Loucy (cell line): ENCODE results near the gene TJP1.

Experiments
- H2AFZ ChIP-seq: fragments of 200-600 bp; sonication (generic); 2 replicates; pipeline ENCODE4 v1.6.0; 2016; ENCODE audit warnings: antibody characterized with exemption, mild to moderate bottlenecking, low read length, moderate library complexity
- H3F3A ChIP-seq: fragments of 200-600 bp; 2 replicates; pipeline ENCODE4 v1.6.0; 2016; ENCODE audit warnings: antibody characterized with exemption, low read depth, mild to moderate bottlenecking
- H3K27me3 ChIP-seq: fragments of 200-600 bp; sonication (generic); 2 replicates; pipeline ENCODE4 v1.6.1; 2014; ENCODE audit warnings: low read length, mild to moderate bottlenecking; ENCODE audit not compliant: insufficient read depth, poor library complexity, severe bottlenecking
- H3K36me3 ChIP-seq: fragments of 200-600 bp; sonication (generic); 2 replicates; pipeline ENCODE4 v1.6.1; 2016; ENCODE audit warnings: low read length; ENCODE audit not compliant: insufficient read depth
- H3K4me1 ChIP-seq: fragments of 200-600 bp; sonication (generic); 2 replicates; pipeline ENCODE4 v1.5.1; 2014; ENCODE audit warnings: low read length, mild to moderate bottlenecking; ENCODE audit not compliant: insufficient read depth, poor library complexity, severe bottlenecking
- H3K4me2 ChIP-seq: fragments of 200-600 bp; sonication (generic); 2 replicates; pipeline ENCODE4 v1.6.0; 2014; ENCODE audit warnings: antibody characterized with exemption, low read length, low read depth, mild to moderate bottlenecking; ENCODE audit not compliant: poor library complexity, severe bottlenecking
- H3K4me3 ChIP-seq: fragments of 200-600 bp; sonication (generic); 2 replicates; pipeline ENCODE4 v1.5.1; 2014; ENCODE audit warnings: low read length, mild to moderate bottlenecking, mixed read lengths; ENCODE audit not compliant: poor library complexity, severe bottlenecking
- H3K79me2 ChIP-seq: fragments of 200-600 bp; sonication (generic); 2 replicates; pipeline ENCODE4 v1.6.1; 2014; ENCODE audit warnings: low read length; ENCODE audit not compliant: insufficient read depth
- H3K9ac ChIP-seq: fragments of 200-600 bp; sonication (generic); 2 replicates; pipeline ENCODE4 v1.6.0; 2014; ENCODE audit warnings: mild to moderate bottlenecking, low read depth, low read length, moderate library complexity; ENCODE audit not compliant: poor library complexity, severe bottlenecking
- H3K9me2 ChIP-seq: fragments of 200-600 bp; sonication (generic); replicated peaks from 2 replicates; pipeline ENCODE4 v1.6.1; 2016; ENCODE audit warnings: low read depth, low read length, mixed read lengths
- H3K9me3 ChIP-seq: fragments of 200-600 bp; sonication (generic); 2 replicates; pipeline ENCODE4 v1.6.1; 2014; ENCODE audit warnings: mild to moderate bottlenecking, antibody characterized with exemption, low read length, low read depth; ENCODE audit not compliant: insufficient read depth
- H4K20me1 ChIP-seq: fragments of 200-600 bp; sonication (generic); 2 replicates; pipeline ENCODE4 v1.6.0; 2014; ENCODE audit warnings: antibody characterized with exemption, low read length, mild to moderate bottlenecking; ENCODE audit not compliant: insufficient read depth, poor library complexity, severe bottlenecking
- EZH2phosphoT487 ChIP-seq: fragments of 200-600 bp; IDR thresholded peaks from 2 replicates; pipeline ENCODE4 v1.6.1; 2018; ENCODE audit warnings: antibody characterized with exemption, mild to moderate bottlenecking, moderate library complexity, borderline replicate concordance
- TF ChIP-seq, protein P1 (sequence below): fragments of 200-600 bp; sonication (generic); conservative IDR thresholded peaks from 2 replicates; pipeline ENCODE4 v1.5.1; 2014; ENCODE audit warnings: mild to moderate bottlenecking, antibody characterized with exemption, low read length

TJP1 gene

DNA sequence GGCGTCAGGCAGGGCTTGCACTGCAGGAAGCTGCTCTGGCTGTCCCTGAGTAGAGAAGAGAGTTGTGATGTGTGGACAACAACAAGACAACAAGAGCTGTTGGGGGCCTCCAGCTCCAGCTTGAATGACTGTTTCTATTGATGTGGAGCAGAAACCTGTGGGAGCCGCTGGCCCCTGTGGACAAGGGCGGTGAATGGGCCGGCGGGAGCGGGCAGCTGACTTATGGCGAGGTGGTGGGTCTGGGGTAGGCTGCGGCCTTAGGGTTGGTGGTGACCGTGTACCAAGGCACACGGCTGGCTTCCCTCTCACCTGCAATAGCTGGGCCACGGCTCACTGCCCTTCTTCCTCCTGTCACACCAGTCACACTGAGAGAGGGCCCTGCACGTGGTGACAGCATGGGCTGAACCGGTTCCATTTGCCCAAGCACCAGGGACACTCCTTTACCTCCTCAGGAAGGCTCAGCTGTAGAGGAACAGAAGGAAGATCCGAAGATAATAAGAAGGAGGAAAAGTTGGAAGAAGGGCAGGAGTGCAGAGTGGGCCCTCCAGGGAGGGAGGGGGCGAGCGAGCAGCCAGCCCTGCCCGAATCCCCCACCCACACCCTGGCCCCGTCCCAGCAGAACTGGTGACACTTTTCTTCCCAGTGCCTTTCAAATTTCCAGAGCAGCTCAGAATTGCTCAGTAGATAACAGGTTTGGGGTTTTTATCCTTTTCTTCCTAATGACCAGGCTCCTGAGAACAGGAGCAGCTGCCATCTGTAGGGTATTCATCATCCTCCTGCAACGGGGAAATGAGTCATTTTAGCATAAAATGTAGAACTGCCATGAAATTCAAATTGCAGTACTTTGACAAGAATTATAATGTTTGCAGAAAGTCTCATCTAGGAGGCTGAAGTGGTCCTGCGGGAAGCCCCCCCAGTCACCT is 136.9 kb downstream of the TJP1 start:
- H3K36me3 ChIP-seq = no peaks in the 10 kb centered on the region
- no peaks in the 10 kb centered on the region for H3K27me3 ChIP-seq
- TF ChIP-seq, protein P1, sequence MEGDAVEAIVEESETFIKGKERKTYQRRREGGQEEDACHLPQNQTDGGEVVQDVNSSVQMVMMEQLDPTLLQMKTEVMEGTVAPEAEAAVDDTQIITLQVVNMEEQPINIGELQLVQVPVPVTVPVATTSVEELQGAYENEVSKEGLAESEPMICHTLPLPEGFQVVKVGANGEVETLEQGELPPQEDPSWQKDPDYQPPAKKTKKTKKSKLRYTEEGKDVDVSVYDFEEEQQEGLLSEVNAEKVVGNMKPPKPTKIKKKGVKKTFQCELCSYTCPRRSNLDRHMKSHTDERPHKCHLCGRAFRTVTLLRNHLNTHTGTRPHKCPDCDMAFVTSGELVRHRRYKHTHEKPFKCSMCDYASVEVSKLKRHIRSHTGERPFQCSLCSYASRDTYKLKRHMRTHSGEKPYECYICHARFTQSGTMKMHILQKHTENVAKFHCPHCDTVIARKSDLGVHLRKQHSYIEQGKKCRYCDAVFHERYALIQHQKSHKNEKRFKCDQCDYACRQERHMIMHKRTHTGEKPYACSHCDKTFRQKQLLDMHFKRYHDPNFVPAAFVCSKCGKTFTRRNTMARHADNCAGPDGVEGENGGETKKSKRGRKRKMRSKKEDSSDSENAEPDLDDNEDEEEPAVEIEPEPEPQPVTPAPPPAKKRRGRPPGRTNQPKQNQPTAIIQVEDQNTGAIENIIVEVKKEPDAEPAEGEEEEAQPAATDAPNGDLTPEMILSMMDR = no peak
- TF ChIP-seq EZH2phosphoT487 = no peak
- H3K79me2 ChIP-seq = no peaks in the 10 kb centered on the region
- H3K9me3 ChIP-seq = no peaks in the 10 kb centered on the region
- H3K4me3 ChIP-seq = no peak overlapping the region
- no peak overlapping the region for H3K4me2 ChIP-seq
- H4K20me1 ChIP-seq = no peaks in the 10 kb centered on the region
- H3K4me1 ChIP-seq = no peaks in the 10 kb centered on the region
- H2AFZ ChIP-seq = no peak overlapping the region
- no peaks in the 10 kb centered on the region for H3F3A ChIP-seq
- no peaks in the 10 kb centered on the region for H3K9me2 ChIP-seq
- H3K9ac ChIP-seq = no peak overlapping the region

DNA sequence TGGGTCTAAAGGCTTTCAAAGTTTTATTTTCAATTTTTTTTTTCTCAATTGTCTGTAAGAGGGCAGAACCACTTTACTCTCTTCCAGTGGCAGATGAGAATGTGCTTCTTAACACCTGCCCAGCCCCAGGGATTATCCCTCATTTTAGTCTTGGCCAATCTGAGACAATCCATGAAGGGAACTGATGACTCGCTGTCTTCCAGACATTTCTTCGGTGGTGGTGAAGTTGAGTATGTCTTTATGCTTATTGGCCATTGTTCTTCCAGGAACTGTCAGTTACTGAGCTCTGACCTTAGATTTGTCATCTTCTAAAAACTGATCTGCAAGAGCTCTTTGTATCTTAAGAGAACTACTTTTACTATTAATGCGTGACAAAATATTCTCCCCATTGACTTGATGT is 139.5 kb downstream of the TJP1 start:
- H3K4me3 ChIP-seq = no peak overlapping the region
- no peak overlapping the region for H2AFZ ChIP-seq
- no peaks in the 10 kb centered on the region for H3K9me3 ChIP-seq
- H3K4me2 ChIP-seq = no peak overlapping the region
- no peaks in the 10 kb centered on the region for H4K20me1 ChIP-seq
- no peaks in the 10 kb centered on the region for H3K36me3 ChIP-seq
- no peaks in the 10 kb centered on the region for H3K9me2 ChIP-seq
- H3K4me1 ChIP-seq = no peaks in the 10 kb centered on the region
- no peaks in the 10 kb centered on the region for H3K27me3 ChIP-seq
- no peaks in the 10 kb centered on the region for H3F3A ChIP-seq
- H3K79me2 ChIP-seq = no peaks in the 10 kb centered on the region
- no peak overlapping the region for H3K9ac ChIP-seq
- TF ChIP-seq, protein P1 = no peak

DNA sequence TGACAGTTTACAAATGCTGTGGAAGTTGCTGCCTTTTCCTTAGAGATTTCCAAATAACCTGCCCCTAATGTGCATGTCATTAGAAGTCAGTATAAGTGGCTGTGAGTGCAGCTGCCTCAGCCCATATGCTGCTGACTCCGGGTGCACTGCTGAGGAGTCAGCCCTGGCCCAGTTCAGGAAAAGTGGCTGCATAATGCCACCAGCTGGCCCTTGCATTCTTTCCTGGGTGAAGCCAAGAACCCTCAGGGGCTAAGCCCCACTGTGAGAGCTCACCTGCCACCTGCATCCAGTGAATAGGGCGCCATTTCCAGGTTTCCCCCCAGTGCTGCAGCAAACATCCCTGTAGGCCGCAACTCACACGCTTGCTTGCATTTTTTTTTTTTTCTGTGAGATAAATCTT is 139.9 kb downstream of the TJP1 start:
- Histone ChIP-seq H3K4me1 (no peaks in the 10 kb centered on the region), H3K36me3 (no peaks in the 10 kb centered on the region), H3K4me3 (no peak overlapping the region), H2AFZ (no peak overlapping the region), H3K9me2 (no peaks in the 10 kb centered on the region), H3K9me3 (no peaks in the 10 kb centered on the region), H3K27me3 (no peaks in the 10 kb centered on the region), H3K4me2 (no peak overlapping the region), H3K79me2 (no peaks in the 10 kb centered on the region), H4K20me1 (no peaks in the 10 kb centered on the region), H3K9ac (no peak overlapping the region), H3F3A (no peaks in the 10 kb centered on the region)
- TF ChIP-seq EZH2phosphoT487 = no peak
- TF ChIP-seq, protein P1 = no peak
